ENCODE data around the gene CAST.

- TF ChIP-seq CTCF (IDR thresholded peaks at IDR 0.05; ENCODE audit: insufficient read depth, low read length, poor library complexity, severe bottlenecking) = no peak
- TF ChIP-seq EZH2phosphoT487 (conservative IDR thresholded peaks at IDR 0.05; ENCODE audit: low read length) = no peak
These were observed 154.8 kb downstream of the CAST start for GRCh38 chr5:96816991-96817390.

Data from SU-DHL-6 (cell line).